ENCODE data around the gene IL5. TPM values are rescaled to one million over a fixed set of nuclear protein-coding genes. Genes with fewer than 3 reads are reported as not detected.

The IL5 gene
- total and polyA plus RNA-seq, 2 donors (not counting 3 experiments of a cell fraction or from before 2014, with no cell fraction given) = not detected

GRCh38 chr5:132546108-132546507 lies 2.8 kb upstream of the IL5 start:
- Histone ChIP-seq H3K79me2 (ENCODE audit: control insufficient read depth, insufficient read depth, low read length) (no peaks in the 10 kb centered on the region), H3K27ac (ENCODE audit: insufficient read depth, low read depth, low read length) (no peak overlapping the region), H3K9me3 (replicated peaks; ENCODE audit: control insufficient read depth, insufficient read depth, low read length) (no peaks in the 10 kb centered on the region), H3K27me3 (ENCODE audit: control insufficient read depth in 2 of 2, insufficient read depth in 2 of 2, low read length in 2 of 2) (peaks cover 4 to 7% of the 10 kb centered on the region in 2 experiments), H3K4me2 (ENCODE audit: insufficient read depth, low read length) (no peak overlapping the region), H3K4me1 (ENCODE audit: control insufficient read depth, extremely low read depth, insufficient read depth, low read length) (no peaks in the 10 kb centered on the region), H3K9ac (replicated peaks; ENCODE audit: extremely low read depth, insufficient read depth, low read length) (no peak overlapping the region), H3K4me3 (replicated peaks in 1 of 3; ENCODE audit: insufficient read depth in 1 of 3, low read depth in 1 of 3, low read length in 3 of 3) (no peak overlapping the region), H4K20me1 (replicated peaks; ENCODE audit: control insufficient read depth, extremely low read depth, insufficient read depth, low read length) (no peaks in the 10 kb centered on the region), H3K9me1 (replicated peaks; ENCODE audit: control insufficient read depth, extremely low read depth, insufficient read depth, low read length) (no peaks in the 10 kb centered on the region), H3K36me3 (ENCODE audit: control insufficient read depth in 2 of 2, extremely low read depth in 1 of 2, insufficient read depth in 2 of 2, low read length in 2 of 2) (no peaks in the 10 kb centered on the region), H2AFZ (ENCODE audit: low read depth, low read length) (no peak overlapping the region)
- ChIA-PET POLR2A (no interaction called here), CTCF (interaction anchor here (1.0 to 1.6 kb wide), 2 partner anchors 15 to 19 kb away, joined by 3 read pairs; no protein-coding TSS in a partner anchor)
- DNase-seq (ENCODE audit: low read depth, low spot score) = no peak
- FAIRE-seq = no peak
- intact Hi-C loops (cut with micrococcal nuclease) (no loop called here), dilution Hi-C loops (cut with MboI; ENCODE audit: extremely low pct_ligation_motif_present, low sequenced_read_pairs) (no loop called here)
- no TSS peak for BruUV-seq (replicated peaks)
- TF ChIP-seq MYC (IDR thresholded peaks at IDR 0.05; ENCODE audit: low read depth, low read length) (no peak), FOS (IDR thresholded peaks at IDR 0.05; ENCODE audit: borderline replicate concordance, insufficient read depth, low read length) (no peak), JUN (IDR thresholded peaks at IDR 0.05; ENCODE audit: borderline replicate concordance, insufficient read depth, insufficient read length, low read depth) (no peak), CTCF (IDR thresholded peaks at IDR 0.05; ENCODE audit: extremely low read depth in 1 of 2, insufficient read depth in 1 of 2, low read depth in 1 of 2, low read length in 2 of 2) (no peak)

GRCh38 chr5:132540764-132541163 lies 2.6 kb downstream of the IL5 start:
- Histone ChIP-seq H3K9ac (replicated peaks; ENCODE audit: extremely low read depth, insufficient read depth, low read length) (no peak overlapping the region), H3K27ac (ENCODE audit: insufficient read depth, low read depth, low read length) (no peak overlapping the region), H3K36me3 (ENCODE audit: control insufficient read depth in 2 of 2, extremely low read depth in 1 of 2, insufficient read depth in 2 of 2, low read length in 2 of 2) (no peaks in the 10 kb centered on the region), H3K9me1 (replicated peaks; ENCODE audit: control insufficient read depth, extremely low read depth, insufficient read depth, low read length) (no peaks in the 10 kb centered on the region), H2AFZ (ENCODE audit: low read depth, low read length) (no peak overlapping the region), H3K4me1 (ENCODE audit: control insufficient read depth, extremely low read depth, insufficient read depth, low read length) (no peaks in the 10 kb centered on the region), H3K9me3 (replicated peaks; ENCODE audit: control insufficient read depth, insufficient read depth, low read length) (no peaks in the 10 kb centered on the region), H3K4me2 (ENCODE audit: insufficient read depth, low read length) (no peak overlapping the region), H4K20me1 (replicated peaks; ENCODE audit: control insufficient read depth, extremely low read depth, insufficient read depth, low read length) (no peaks in the 10 kb centered on the region), H3K4me3 (replicated peaks in 1 of 3; ENCODE audit: insufficient read depth in 1 of 3, low read depth in 1 of 3, low read length in 3 of 3) (no peak overlapping the region), H3K79me2 (ENCODE audit: control insufficient read depth, insufficient read depth, low read length) (no peaks in the 10 kb centered on the region), H3K27me3 (ENCODE audit: control insufficient read depth in 2 of 2, insufficient read depth in 2 of 2, low read length in 2 of 2) (peaks cover 11 to 15% of the 10 kb centered on the region in 2 experiments)
- ChIA-PET CTCF (no interaction called here), POLR2A (no interaction called here)
- no peak for TF ChIP-seq MYC (IDR thresholded peaks at IDR 0.05; ENCODE audit: low read depth, low read length)
- TF ChIP-seq GATA2 (IDR thresholded peaks at IDR 0.05; ENCODE audit: insufficient read depth, insufficient read length, low read depth, low read length) = no peak
- no peak for TF ChIP-seq EZH2 (IDR thresholded peaks at IDR 0.05; ENCODE audit: borderline replicate concordance, low read depth, low read length, severe bottlenecking)
- TF ChIP-seq JUN (IDR thresholded peaks at IDR 0.05; ENCODE audit: borderline replicate concordance, insufficient read depth, insufficient read length, low read depth) = no peak
- no peak for TF ChIP-seq POLR2AphosphoS5 (IDR thresholded peaks at IDR 0.05; ENCODE audit: insufficient read depth, low read depth, low read length)
- TF ChIP-seq FOS (IDR thresholded peaks at IDR 0.05; ENCODE audit: borderline replicate concordance, insufficient read depth, low read length) = no peak
- TF ChIP-seq POLR2A (IDR thresholded peaks at IDR 0.05; ENCODE audit: low read depth, low read length) = no peak
- TF ChIP-seq MAX (IDR thresholded peaks at IDR 0.05; ENCODE audit: insufficient read depth, insufficient read length) = no peak
- no peak for TF ChIP-seq CTCF (IDR thresholded peaks at IDR 0.05; ENCODE audit: extremely low read depth in 1 of 2, insufficient read depth in 1 of 2, low read depth in 1 of 2, low read length in 2 of 2)
- FAIRE-seq = no peak
- intact Hi-C loops (cut with micrococcal nuclease) (no loop called here), dilution Hi-C loops (cut with MboI; ENCODE audit: extremely low pct_ligation_motif_present, low sequenced_read_pairs) (no loop called here)
- no TSS peak for BruUV-seq (replicated peaks)
- no peak for DNase-seq (ENCODE audit: low read depth, low spot score)

Data from endothelial cell of umbilical vein (primary cell).